Esophagus (tissue), 2 donors: ENCODE results near the gene ASF1B. TPM values are rescaled to one million over a fixed set of nuclear protein-coding genes. Genes with fewer than 3 reads are reported as not detected.
"Not testable (repeated sequence)": the region's sequence is repeated elsewhere in the genome, so short reads cannot be mapped to it uniquely, and the experiment has no call there.

Experiments
- H3K27ac ChIP-seq, 2 donors: one replicate each; pipeline ENCODE4 v1.5.1; 2013; ENCODE audit warnings: low read depth in 2 of 2, mild to moderate bottlenecking in 2 of 2, inconsistent platforms in 1 of 2, low read length in 1 of 2, moderate library complexity in 1 of 2
- H3K27me3 ChIP-seq, 2 donors: one replicate each; pipeline ENCODE4 v1.6.1; 2013; ENCODE audit warnings: low read length in 2 of 2, control low read depth in 1 of 2, mild to moderate bottlenecking in 1 of 2; ENCODE audit not compliant: insufficient read depth in 2 of 2, control insufficient read depth in 1 of 2
- H3K36me3 ChIP-seq, 2 donors: one replicate each; pipeline ENCODE4 v1.6.1; 2013; ENCODE audit warnings: low read length in 1 of 2; ENCODE audit not compliant: control insufficient read depth in 2 of 2, insufficient read depth in 2 of 2
- H3K4me1 ChIP-seq, 2 donors: one replicate each; pipeline ENCODE4 v1.6.1; 2013; ENCODE audit warnings: low read length in 1 of 2; ENCODE audit not compliant: control insufficient read depth in 2 of 2, insufficient read depth in 2 of 2
- H3K4me3 ChIP-seq, 2 donors: one replicate each; pipeline ENCODE4 v1.5.1; 2013; ENCODE audit warnings: low read length in 2 of 2, mild to moderate bottlenecking in 2 of 2, low read depth in 1 of 2, moderate library complexity in 1 of 2
- H3K9me3 ChIP-seq, 2 donors: one replicate each; pipeline ENCODE4 v1.6.1; 2013; ENCODE audit warnings: mild to moderate bottlenecking in 2 of 2, low read depth in 1 of 2, low read length in 1 of 2, moderate library complexity in 1 of 2; ENCODE audit not compliant: control insufficient read depth in 2 of 2, insufficient read depth in 1 of 2
- WGBS, 2 donors: extraction: QIAGEN DNeasy Blood & Tissue Kit; methylation state at CpG; one replicate each; pipeline ENCODE4 v1.1.7; 2013; 5-methylcytosine and 5-hydroxymethylcytosine counted together
- polyA plus RNA-seq, 2 donors: library from polyadenylated mRNA; stranded (reverse); fragments of 200-250 nt; gene quantifications; one replicate each; pipeline ENCODE4 v1.2.3, GENCODE V29; 2013
- donor health status: healthy with polysubstance abuse.
- donor health status: Bipolar disorder and iron deficiency.

The ASF1B gene
- polyA plus RNA-seq, 2 donors: 9.1 to 14.6 TPM

- Histone ChIP-seq H3K36me3 (peaks cover 0 to 9% of the 10 kb centered on the region in 2 donors), H3K4me3 (no peak overlapping the region), H3K27me3 (no peaks in the 10 kb centered on the region), H3K4me1 (peaks cover 0 to 18% of the 10 kb centered on the region in 2 donors), H3K9me3 (no peaks in the 10 kb centered on the region), H3K27ac (peak overlapping the region; percentile 80 to 83)
- 47 to 77% methylated on average over 10 of the region's 10 CpGs for WGBS, 2 donors
Measured at GRCh38 chr19:14150041-14150769, 13.8 kb upstream of the ASF1B start.

- Histone ChIP-seq H3K4me1 (peaks cover 0 to 18% of the 10 kb centered on the region in 2 donors), H3K4me3 (no peak overlapping the region), H3K27me3 (no peaks in the 10 kb centered on the region), H3K9me3 (no peaks in the 10 kb centered on the region), H3K27ac (peak overlapping the region; percentile 80 to 83), H3K36me3 (peaks cover 0 to 6% of the 10 kb centered on the region in 2 donors)
- 4 to 25% methylated on average over 20 to 21 of the region's 21 CpGs for WGBS, 2 donors
Measured at GRCh38 chr19:14149509-14149994, 13.2 kb upstream of the ASF1B start.

- Histone ChIP-seq H3K27ac (peak overlapping the region; percentile 80 to 83), H3K4me1 (peaks cover 0 to 18% of the 10 kb centered on the region in 2 donors), H3K9me3 (no peaks in the 10 kb centered on the region), H3K4me3 (no peak overlapping the region), H3K36me3 (peaks cover 0 to 6% of the 10 kb centered on the region in 2 donors), H3K27me3 (no peaks in the 10 kb centered on the region)
- 60 to 65% methylated on average over 12 to 13 of the region's 13 CpGs for WGBS, 2 donors
Measured at GRCh38 chr19:14148751-14149410, 12.5 kb upstream of the ASF1B start.

GRCh38 chr19:14147797-14148605, 11.6 kb upstream of the ASF1B start:
- Histone ChIP-seq H3K27ac (peak overlapping the region; percentile 33 to 83), H3K9me3 (no peaks in the 10 kb centered on the region), H3K36me3 (peaks cover 0 to 6% of the 10 kb centered on the region in 2 donors), H3K4me1 (peaks cover 0 to 18% of the 10 kb centered on the region in 2 donors), H3K27me3 (no peaks in the 10 kb centered on the region), H3K4me3 (no peak overlapping the region)
- WGBS, 2 donors: 34 to 40% methylated on average over 20 of the region's 20 CpGs

- H3K27me3 ChIP-seq: no peaks in the 10 kb centered on the region
- 52 to 54% methylated on average over 7 of the region's 7 CpGs for WGBS, 2 donors
- peaks cover 0 to 2% of the 10 kb centered on the region in 2 donors for H3K36me3 ChIP-seq
- no peaks in the 10 kb centered on the region for H3K9me3 ChIP-seq
- H3K27ac ChIP-seq: no peak overlapping the region
- peaks cover 0 to 18% of the 10 kb centered on the region in 2 donors for H3K4me1 ChIP-seq
- H3K4me3 ChIP-seq: no peak overlapping the region
Measured at GRCh38 chr19:14146789-14147216, 10.4 kb upstream of the ASF1B start.

GRCh38 chr19:14146169-14146568, 9.8 kb upstream of the ASF1B start:
- H3K27me3 ChIP-seq, H3K27ac ChIP-seq: not testable (repeated sequence)
- H3K4me1 ChIP-seq: peaks cover 0 to 18% of the 10 kb centered on the region in 2 donors

GRCh38 chr19:14145381-14145780, 9.0 kb upstream of the ASF1B start:
- H3K4me1 ChIP-seq: peaks cover 0 to 17% of the 10 kb centered on the region in 2 donors
- no peaks in the 10 kb centered on the region for H3K27me3 ChIP-seq
- H3K36me3 ChIP-seq: no peaks in the 10 kb centered on the region
- H3K9me3 ChIP-seq: no peaks in the 10 kb centered on the region
- H3K27ac ChIP-seq: no peak overlapping the region
- no peak overlapping the region for H3K4me3 ChIP-seq
- WGBS, 2 donors: 84 to 88% methylated on average over 6 of the region's 6 CpGs

More at GRCh38 chr19:14146169-14146568, 9.8 kb upstream of the ASF1B start:
- not testable (repeated sequence) for H3K36me3 ChIP-seq, H3K9me3 ChIP-seq, H3K4me3 ChIP-seq
- 91 to 92% methylated on average over 10 of the region's 10 CpGs for WGBS, 2 donors

- Histone ChIP-seq H3K4me3 (no peak overlapping the region), H3K36me3 (no peaks in the 10 kb centered on the region), H3K9me3 (no peaks in the 10 kb centered on the region), H3K4me1 (no peaks in the 10 kb centered on the region), H3K27ac (no peak overlapping the region), H3K27me3 (no peaks in the 10 kb centered on the region)
- WGBS, 2 donors: 88 to 90% methylated on average over 12 of the region's 12 CpGs
Measured at GRCh38 chr19:14142262-14143190, 6.1 kb upstream of the ASF1B start.
